Psoas muscle (tissue), 8 donors: Measurements from ENCODE around the gene BBS9. TPM values are rescaled to one million over a fixed set of nuclear protein-coding genes. Genes with fewer than 3 reads are reported as not detected.

Source experiments
- ATAC-seq, 4 donors: fragments of 200-7000 bp; cut with Tn5 transposase; one replicate each; pipeline ENCODE4 v1.9.1; 2020; ENCODE audit warnings: moderate library complexity in 3 of 4, mild to moderate bottlenecking in 2 of 4
- DNase-seq, 2 donors: peaks; one replicate each; pipeline ENCODE4 v3.0.0-alpha.2; 2020
- H3K27ac ChIP-seq: fragments of 200-600 bp; one replicate; pipeline ENCODE4 v1.8.0; 2022
- H3K27me3 ChIP-seq, 3 donors: fragments of 200-600 bp in 1 of 3; one replicate each; pipeline versions ENCODE4 v1.6.1 to v1.8.0; 2013 to 2022; ENCODE audit warnings: low read length in 2 of 3, mild to moderate bottlenecking in 2 of 3, moderate library complexity in 1 of 3; ENCODE audit not compliant: insufficient read depth in 3 of 3
- H3K36me3 ChIP-seq, 2 donors: fragments of 200-600 bp in 1 of 2; one replicate each; pipeline versions ENCODE4 v1.6.1 to v1.8.0; 2013 to 2022; ENCODE audit warnings: low read depth in 1 of 2, mild to moderate bottlenecking in 1 of 2, moderate library complexity in 1 of 2; ENCODE audit not compliant: insufficient read depth in 1 of 2
- H3K4me1 ChIP-seq: fragments of 200-600 bp; one replicate; pipeline ENCODE4 v1.8.0; 2022
- H3K4me3 ChIP-seq: fragments of 200-600 bp; one replicate; pipeline ENCODE4 v1.8.0; 2022; ENCODE audit warnings: mild to moderate bottlenecking
- H3K9me3 ChIP-seq: fragments of 200-600 bp; one replicate; pipeline ENCODE4 v1.8.0; 2022
- WGBS, 3 donors: extraction: QIAGEN DNeasy Blood & Tissue Kit; methylation state at CpG; one replicate each; pipeline versions ENCODE4 v1.1.6 to v1.1.7; 2013; 5-methylcytosine and 5-hydroxymethylcytosine counted together
- intact Hi-C, 2 donors: fragments of 100-400 bp; cut with DNase I; formaldehyde crosslinking; loops; one replicate each; pipeline versions ENCODE4 v1.11.0 to v1.14.2; 2022
- polyA plus RNA-seq, 3 donors: library from polyadenylated mRNA; stranded (reverse); fragments of 200-250 nt; gene quantifications; one replicate each; pipeline ENCODE4 v1.2.3, GENCODE V29; 2013
- total RNA-seq, 4 donors: library from RNA; stranded (reverse); fragmentation: NEBNext Ultra II Directional in 2 of 4; extraction: Animal tissue kit (Norgen Biotek cat#: 25700) in 2 of 4; gene quantifications; one replicate each; pipeline versions ENCODE4 v1.2.1 to v1.2.4, GENCODE V29; 2021 to 2023
- TF ChIP-seq, protein P1 (sequence below): fragments of 200-600 bp; IDR thresholded peaks from one replicate; pipeline ENCODE4 v1.8.0; 2022; ENCODE audit warnings: antibody characterized with exemption
- donor health status: healthy with polysubstance abuse.
- donor health status: DM: no; HTN: no; CAD: no; lungs with moderate emphysema.
- donor health status: Bipolar disorder and iron deficiency.
- donor health status: healthy.
- donor health status: DM: yes; HTN: yes; CAD: no.
- donor health status: DM: no; HTN: no; CAD: no.
- donor health status: DM: no; HTN: no; CAD: no.
- donor health status: DM: yes; HTN: yes; CAD: no.

Gene BBS9
- total and polyA plus RNA-seq, 7 donors: 2.7 to 7.3 (median 4.1) TPM

DNA sequence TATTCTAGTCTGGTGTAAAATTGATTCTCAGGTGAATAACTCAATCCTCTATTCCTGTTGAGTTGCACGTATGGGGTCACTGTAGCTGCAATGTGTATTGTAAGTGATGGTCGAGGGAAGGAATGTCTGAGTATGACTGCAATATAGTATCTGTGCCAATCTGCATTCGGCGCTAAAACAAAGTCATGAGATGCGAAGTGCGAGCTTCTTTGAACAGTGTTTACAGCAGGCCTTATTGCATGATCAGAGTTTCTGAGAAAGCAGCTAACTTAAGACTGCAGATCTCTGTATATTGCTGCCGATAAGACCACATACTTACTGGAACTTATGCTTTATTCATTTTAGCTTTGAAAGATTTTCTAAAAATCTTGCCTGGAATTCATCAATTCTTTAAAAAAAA, 434.3 kb downstream of the BBS9 start:
- Histone ChIP-seq H3K4me3 (no peak overlapping the region), H3K27ac (no peak overlapping the region), H3K36me3 (no peaks in the 10 kb centered on the region), H3K9me3 (no peaks in the 10 kb centered on the region), H3K4me1 (no peaks in the 10 kb centered on the region), H3K27me3 (no peaks in the 10 kb centered on the region)
- TF ChIP-seq, protein P1, sequence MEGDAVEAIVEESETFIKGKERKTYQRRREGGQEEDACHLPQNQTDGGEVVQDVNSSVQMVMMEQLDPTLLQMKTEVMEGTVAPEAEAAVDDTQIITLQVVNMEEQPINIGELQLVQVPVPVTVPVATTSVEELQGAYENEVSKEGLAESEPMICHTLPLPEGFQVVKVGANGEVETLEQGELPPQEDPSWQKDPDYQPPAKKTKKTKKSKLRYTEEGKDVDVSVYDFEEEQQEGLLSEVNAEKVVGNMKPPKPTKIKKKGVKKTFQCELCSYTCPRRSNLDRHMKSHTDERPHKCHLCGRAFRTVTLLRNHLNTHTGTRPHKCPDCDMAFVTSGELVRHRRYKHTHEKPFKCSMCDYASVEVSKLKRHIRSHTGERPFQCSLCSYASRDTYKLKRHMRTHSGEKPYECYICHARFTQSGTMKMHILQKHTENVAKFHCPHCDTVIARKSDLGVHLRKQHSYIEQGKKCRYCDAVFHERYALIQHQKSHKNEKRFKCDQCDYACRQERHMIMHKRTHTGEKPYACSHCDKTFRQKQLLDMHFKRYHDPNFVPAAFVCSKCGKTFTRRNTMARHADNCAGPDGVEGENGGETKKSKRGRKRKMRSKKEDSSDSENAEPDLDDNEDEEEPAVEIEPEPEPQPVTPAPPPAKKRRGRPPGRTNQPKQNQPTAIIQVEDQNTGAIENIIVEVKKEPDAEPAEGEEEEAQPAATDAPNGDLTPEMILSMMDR: no peak
- intact Hi-C loops: no loop called here
- ATAC-seq (no peak), DNase-seq (no peak)
- 86 to 96% (median 94%) methylated on average over 7 of the region's 7 CpGs for WGBS, 3 donors

DNA sequence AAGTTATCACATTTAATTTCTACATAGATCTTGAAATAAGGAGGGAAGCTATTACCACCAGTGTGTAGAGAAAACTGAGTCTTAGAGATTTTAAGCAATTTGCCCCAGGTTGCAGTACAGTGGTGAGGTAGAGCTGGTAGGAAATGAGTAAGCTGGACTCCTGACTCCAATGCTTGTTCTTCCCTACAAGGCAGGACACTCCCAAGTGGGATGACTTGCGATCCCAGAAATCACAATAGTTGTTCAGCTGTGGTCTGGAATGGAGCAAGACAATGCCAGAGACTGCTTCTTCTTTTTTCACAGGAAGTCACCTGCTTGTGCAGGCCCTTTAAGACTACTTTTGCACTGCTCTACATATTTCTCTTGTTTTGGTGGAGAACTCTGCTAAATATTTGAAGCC, 448.8 kb downstream of the BBS9 start:
- ATAC-seq (no peak), DNase-seq (no peak)
- Histone ChIP-seq H3K36me3 (no peaks in the 10 kb centered on the region), H3K4me1 (no peaks in the 10 kb centered on the region), H3K27me3 (no peaks in the 10 kb centered on the region), H3K27ac (no peak overlapping the region), H3K4me3 (no peak overlapping the region), H3K9me3 (no peaks in the 10 kb centered on the region)
- WGBS, 3 donors: 90 to 100% (median 95%) methylated on average over 1 of the region's 1 CpG
- TF ChIP-seq, protein P1: no peak
- intact Hi-C loops: no loop called here

DNA sequence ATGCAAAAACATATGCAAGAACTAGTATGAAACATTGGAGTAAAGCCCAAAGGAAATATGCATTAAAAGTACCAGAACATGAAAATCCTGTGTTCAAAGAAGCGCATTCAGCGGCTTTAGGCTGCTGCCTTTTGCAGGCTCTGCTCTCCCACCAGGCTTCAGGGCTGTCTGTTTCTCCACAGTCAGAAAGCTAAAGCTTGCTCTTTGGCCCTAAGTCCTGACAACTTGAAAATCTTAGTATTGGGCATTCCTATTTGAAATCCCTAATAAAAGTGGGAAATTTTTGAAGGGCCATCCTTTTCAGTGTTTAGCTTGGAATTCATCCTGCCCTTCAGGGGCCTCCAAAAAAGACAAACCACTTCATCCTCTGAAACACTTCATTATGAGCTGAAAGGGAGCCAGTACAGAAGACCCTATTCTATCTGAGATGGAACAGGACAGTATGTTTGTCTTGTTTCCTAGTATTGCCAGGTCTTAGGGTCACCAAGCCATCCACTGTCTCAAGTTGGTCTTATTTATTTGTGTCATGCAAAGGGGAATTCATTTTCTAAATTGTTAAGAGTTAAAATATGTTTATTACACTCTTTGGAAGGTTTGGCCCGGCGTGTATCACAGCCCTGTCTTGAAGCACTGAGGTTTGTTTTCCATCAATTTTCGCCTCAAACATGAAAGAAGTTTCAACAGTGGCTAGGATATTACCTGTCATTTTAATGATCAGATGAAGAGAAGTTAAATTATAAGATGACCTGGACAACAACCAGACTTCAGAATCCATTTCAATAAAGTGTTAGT, 449.7 kb downstream of the BBS9 start:
- TF ChIP-seq, protein P1: no peak
- no peaks in the 10 kb centered on the region for H3K9me3 ChIP-seq
- no peak for ATAC-seq
- DNase-seq: no peak
- 95 to 98% (median 96%) methylated on average over 5 of the region's 5 CpGs for WGBS, 3 donors
- no peaks in the 10 kb centered on the region for H3K36me3 ChIP-seq
- H3K27me3 ChIP-seq: no peaks in the 10 kb centered on the region
- H3K4me3 ChIP-seq: no peak overlapping the region
- intact Hi-C loops: no loop called here
- H3K4me1 ChIP-seq: no peaks in the 10 kb centered on the region
- H3K27ac ChIP-seq: no peak overlapping the region

DNA sequence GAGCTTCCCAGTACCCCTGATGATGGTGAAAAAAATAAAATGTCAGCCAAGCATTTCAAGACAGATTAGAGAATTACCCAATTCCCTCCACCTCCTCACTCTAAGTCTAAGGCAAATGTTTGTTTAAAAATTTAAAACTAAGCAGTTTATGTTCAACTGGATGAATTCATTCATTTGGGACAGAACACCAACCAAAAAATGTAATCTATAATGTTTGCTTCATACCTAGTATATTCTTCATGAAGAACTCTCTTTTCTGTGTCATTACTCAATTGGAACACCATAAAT, 450.3 kb downstream of the BBS9 start:
- H3K27me3 ChIP-seq: no peaks in the 10 kb centered on the region
- TF ChIP-seq, protein P1: no peak
- ATAC-seq (no peak), DNase-seq (no peak)
- H3K4me1 ChIP-seq: no peaks in the 10 kb centered on the region
- no peak overlapping the region for H3K4me3 ChIP-seq
- H3K27ac ChIP-seq: no peak overlapping the region
- intact Hi-C loops: no loop called here
- H3K9me3 ChIP-seq: no peaks in the 10 kb centered on the region
- no peaks in the 10 kb centered on the region for H3K36me3 ChIP-seq

DNA sequence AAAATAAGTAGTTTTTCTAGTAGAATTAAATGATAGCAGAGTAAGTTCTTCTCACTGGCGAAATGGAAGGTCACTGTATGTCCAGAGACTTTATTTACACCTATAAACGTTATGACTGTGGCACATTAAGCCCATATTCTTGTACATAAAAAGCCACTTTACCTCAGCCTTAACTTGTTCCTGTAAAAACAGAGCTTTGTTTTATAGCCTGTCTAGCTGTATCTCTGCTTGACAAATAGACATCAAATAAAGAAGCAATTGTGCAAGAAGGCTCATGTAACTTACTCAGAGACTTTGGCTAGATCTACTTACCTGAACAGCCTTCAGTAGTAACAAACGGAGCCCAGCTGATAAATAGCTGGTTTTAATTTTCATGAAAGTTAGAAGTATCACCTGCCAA, 451.9 kb downstream of the BBS9 start:
- Histone ChIP-seq H3K9me3 (no peaks in the 10 kb centered on the region), H3K27ac (no peak overlapping the region), H3K4me1 (no peaks in the 10 kb centered on the region), H3K36me3 (no peaks in the 10 kb centered on the region), H3K27me3 (no peaks in the 10 kb centered on the region), H3K4me3 (no peak overlapping the region)
- ATAC-seq (no peak), DNase-seq (no peak)
- TF ChIP-seq, protein P1: no peak
- 48 to 68% (median 49%) methylated on average over 3 of the region's 3 CpGs for WGBS, 3 donors
- intact Hi-C loops: no loop called here
